Tibial nerve (tissue), 4 donors: ENCODE measurements around the gene ZNF573.

Experiments
- CTCF ChIP-seq, 5 experiments: fragments of 200-600 bp in 3 of 5; fragments of 450-650 bp in 2 of 5; sonication (generic) in 3 of 5; IDR thresholded peaks; one replicate each; pipeline ENCODE4 v1.5.1; 2016 to 2019; ENCODE audit warnings: antibody characterized with exemption in 5 of 5, mild to moderate bottlenecking in 3 of 5, moderate library complexity in 2 of 5
- EP300 ChIP-seq, 2 donors: sonication (generic); formaldehyde crosslinking; IDR thresholded peaks; one replicate each; pipeline ENCODE4 v1.6.1; 2017; ENCODE audit warnings: antibody characterized with exemption in 2 of 2, mild to moderate bottlenecking in 1 of 2
- POLR2A ChIP-seq, 2 donors: fragments of 450-650 bp; IDR thresholded peaks; one replicate each; pipeline ENCODE4 v1.6.1; 2017; ENCODE audit warnings: antibody characterized with exemption in 2 of 2, mild to moderate bottlenecking in 2 of 2, moderate library complexity in 2 of 2

DNA sequence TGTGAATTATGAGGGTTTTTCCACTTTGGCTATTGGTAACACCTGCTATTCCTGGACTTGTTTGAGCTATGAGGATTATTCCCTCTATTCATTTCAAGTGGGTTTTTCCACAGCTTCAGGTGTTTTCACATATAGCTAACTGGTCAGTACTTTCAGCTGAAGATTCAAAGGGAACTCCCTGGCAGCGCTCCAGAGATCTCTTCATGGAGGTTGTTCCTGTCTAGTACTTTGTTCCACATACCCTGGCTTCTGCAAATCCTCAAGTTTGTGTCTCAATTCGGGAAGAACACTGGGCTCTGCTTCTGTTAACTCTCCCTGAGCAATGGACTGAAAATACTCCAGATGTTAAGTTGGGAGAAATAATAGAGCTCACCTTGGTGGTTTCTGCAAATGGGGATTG, 54.2 kb downstream of the ZNF573 start:
- TF ChIP-seq EP300 (IDR thresholded peaks at IDR 0.05) (no peak), CTCF (IDR thresholded peaks at IDR 0.05) (no peak), POLR2A (IDR thresholded peaks at IDR 0.05) (no peak)
